SK-N-SH treated with all-trans-retinoic acid at 6 μM for 48 hours (cell line): ENCODE data around the gene PIM2.

Experiments
- TOX ChIP-seq: fragments of 250-450 bp; sonication (Bioruptor Pico); IDR thresholded peaks from 2 replicates; pipeline ENCODE4 v1.8.0; 2021; ENCODE audit warnings: mild to moderate bottlenecking, moderate library complexity, borderline replicate concordance
- TF ChIP-seq, protein P1 (sequence below): fragments of 250-450 bp; sonication (Bioruptor Pico); IDR thresholded peaks from 2 replicates; pipeline ENCODE4 v1.5.0; 2020; ENCODE audit warnings: mild to moderate bottlenecking, moderate library complexity

DNA sequence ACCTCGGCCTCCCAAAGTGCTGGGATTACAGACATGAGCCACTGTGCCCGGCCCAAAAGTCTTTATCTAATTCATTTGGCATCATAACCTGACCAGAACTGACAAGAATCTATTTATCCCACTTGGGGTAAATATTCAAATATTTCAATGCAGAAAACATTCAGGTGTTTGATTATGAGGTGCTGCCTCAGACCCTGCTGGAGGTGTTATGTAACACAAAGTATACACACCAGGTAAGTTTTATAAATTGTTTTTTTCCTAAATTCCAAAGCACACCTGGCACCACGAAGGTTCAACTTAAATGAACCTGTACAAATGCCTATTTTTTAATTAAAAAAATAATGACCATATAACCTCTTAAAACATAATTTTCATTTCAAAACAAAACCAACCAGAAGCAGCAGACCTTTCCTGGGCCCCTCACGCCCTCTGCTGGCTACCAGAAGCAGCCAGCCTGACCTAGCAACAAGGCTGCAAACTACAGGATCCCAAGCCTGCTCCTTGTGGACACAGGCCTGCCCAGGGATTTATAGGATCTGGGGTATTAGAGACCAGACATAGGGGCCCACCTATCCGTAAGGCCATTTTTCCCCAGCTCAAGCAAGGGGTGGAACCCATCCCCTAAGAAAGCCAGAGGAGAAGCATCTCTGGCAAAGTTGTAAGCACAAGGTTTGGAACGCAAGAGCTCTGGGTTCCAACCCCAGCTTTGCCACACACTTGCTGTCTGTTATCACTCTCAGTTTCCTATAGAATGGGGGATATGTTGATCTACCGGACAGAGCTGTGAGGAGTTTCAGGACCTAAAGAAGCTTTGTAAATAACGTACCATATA is 26.9 kb upstream of the PIM2 start:
- TF ChIP-seq, protein P1, sequence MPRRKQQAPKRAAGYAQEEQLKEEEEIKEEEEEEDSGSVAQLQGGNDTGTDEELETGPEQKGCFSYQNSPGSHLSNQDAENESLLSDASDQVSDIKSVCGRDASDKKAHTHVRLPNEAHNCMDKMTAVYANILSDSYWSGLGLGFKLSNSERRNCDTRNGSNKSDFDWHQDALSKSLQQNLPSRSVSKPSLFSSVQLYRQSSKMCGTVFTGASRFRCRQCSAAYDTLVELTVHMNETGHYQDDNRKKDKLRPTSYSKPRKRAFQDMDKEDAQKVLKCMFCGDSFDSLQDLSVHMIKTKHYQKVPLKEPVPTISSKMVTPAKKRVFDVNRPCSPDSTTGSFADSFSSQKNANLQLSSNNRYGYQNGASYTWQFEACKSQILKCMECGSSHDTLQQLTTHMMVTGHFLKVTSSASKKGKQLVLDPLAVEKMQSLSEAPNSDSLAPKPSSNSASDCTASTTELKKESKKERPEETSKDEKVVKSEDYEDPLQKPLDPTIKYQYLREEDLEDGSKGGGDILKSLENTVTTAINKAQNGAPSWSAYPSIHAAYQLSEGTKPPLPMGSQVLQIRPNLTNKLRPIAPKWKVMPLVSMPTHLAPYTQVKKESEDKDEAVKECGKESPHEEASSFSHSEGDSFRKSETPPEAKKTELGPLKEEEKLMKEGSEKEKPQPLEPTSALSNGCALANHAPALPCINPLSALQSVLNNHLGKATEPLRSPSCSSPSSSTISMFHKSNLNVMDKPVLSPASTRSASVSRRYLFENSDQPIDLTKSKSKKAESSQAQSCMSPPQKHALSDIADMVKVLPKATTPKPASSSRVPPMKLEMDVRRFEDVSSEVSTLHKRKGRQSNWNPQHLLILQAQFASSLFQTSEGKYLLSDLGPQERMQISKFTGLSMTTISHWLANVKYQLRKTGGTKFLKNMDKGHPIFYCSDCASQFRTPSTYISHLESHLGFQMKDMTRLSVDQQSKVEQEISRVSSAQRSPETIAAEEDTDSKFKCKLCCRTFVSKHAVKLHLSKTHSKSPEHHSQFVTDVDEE (CRISPR knock-in tag), result no peak
- TF ChIP-seq TOX (CRISPR knock-in tag), result no peak
